GM12892 (cell line): ENCODE results near the gene SIDT2.

Experiments
- POLR2A ChIP-seq: IDR thresholded peaks from 2 replicates; pipeline ENCODE4 v1.6.1; 2011; ENCODE audit warnings: low read depth, low read length, control low read depth
- POLR2AphosphoS5 ChIP-seq: IDR thresholded peaks from 2 replicates; pipeline ENCODE4 v1.6.1; 2011; ENCODE audit warnings: low read depth, low read length, control low read depth

DNA sequence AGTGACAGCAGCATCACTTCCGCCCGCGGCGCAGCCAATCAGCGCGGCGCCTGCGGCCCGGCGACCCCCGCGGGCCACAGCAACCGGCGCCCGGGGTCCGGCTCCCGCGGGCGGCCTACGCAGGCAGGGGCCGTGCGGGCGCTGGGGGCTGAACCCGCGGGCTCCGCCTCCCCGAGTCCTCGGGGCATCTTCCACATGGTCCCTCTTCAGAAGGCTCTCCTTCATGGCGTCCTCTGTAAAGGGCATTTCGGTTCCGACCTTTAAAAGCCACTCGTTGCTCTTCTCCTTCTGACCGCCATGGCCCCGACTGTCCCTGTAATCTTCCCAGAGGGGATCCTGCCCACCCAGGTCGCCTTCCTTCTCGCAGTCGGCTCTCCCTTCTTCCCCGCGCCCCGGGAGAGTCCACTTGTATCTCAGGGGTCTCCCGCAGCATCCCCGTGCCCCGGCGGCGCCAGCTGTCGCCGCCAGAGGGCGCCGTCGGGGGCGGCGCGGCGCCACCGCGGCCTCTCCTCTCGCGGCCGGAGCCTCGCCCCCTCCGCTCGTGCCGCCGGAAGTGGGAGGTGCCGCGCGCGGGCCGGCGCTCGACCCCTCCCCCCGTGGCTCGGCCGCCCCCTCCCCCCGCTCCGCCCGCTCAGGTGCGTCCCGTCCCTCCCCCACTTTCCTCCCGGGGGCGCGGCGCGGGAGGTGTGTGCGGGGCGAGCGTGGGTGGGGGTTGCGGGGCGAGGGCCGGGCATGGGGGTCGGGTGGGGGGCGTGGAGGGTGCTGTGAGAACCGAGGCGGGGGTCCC is 53.7 kb downstream of the SIDT2 start, which contains the start of gene RNF214:
- TF ChIP-seq POLR2AphosphoS5 (no peak; the same call in 1 of the 2 replicates), POLR2A (peak; percentile 71; the same call in 1 of the 2 replicates)
